ENCODE measurements around the gene ASIC1.
"Not testable (repeated sequence)": the region's sequence is repeated elsewhere in the genome, so short reads cannot be mapped to it uniquely, and the experiment has no call there.

ASIC1 gene

DNA sequence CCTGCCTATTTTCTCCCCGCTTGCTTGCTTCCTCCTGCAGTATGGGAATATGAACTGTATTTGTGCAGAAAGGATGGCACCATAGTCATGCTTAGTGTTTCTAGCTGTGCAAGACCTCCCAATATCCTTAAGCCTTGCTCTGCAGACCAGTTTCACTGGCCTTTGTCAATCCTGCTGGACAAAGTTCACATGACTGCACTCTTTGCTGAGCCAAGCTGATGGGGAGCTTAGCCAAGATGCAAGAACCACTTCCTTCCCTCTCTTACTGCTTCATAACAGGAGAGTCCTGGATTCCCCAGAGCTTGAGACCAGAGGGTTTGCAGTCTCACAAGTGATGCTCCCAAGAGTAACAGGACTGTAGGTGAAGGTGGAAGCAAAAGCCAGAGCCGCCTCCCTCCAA is 3.8 kb downstream of the ASIC1 start:
- DNase-seq (ENCODE audit: low read depth, low spot score): no peak

DNA sequence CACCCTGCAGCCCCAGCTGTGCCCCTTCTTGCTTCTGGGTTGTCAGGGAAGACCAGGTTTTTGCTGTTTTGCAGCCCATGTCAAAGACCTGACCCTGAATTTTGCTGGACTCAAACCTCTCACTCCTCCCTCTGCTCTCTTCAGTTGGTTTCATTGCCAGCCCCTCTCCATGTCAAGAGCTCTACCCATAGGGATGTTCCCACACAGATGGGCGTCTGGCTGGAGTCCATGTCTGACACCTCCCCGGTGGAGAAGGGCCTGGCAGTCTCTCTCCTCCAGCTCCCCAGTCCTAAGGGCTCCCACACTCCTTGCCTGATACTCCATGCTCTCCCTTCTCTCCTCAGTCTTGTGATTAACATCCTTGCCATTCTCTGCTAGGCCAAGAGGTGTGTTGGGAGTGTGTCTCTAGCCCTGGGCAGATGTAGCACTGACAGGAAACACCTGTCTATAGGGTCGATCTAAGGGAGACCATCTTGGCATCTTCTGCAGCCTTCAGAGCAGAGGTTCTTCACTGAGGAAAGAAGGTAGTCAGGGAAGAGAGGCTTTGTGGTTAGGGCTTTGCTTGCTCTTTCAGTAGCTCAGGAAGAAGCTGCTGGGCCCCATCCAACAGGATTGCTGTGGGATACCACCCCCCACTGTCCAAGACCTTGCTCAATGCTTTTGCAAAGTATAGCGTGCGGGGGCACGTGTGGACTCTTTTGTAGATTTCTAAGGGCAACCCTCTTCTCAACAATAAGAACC is 4.7 kb downstream of the ASIC1 start:
- no peak for DNase-seq (ENCODE audit: low read depth, low spot score)

DNA sequence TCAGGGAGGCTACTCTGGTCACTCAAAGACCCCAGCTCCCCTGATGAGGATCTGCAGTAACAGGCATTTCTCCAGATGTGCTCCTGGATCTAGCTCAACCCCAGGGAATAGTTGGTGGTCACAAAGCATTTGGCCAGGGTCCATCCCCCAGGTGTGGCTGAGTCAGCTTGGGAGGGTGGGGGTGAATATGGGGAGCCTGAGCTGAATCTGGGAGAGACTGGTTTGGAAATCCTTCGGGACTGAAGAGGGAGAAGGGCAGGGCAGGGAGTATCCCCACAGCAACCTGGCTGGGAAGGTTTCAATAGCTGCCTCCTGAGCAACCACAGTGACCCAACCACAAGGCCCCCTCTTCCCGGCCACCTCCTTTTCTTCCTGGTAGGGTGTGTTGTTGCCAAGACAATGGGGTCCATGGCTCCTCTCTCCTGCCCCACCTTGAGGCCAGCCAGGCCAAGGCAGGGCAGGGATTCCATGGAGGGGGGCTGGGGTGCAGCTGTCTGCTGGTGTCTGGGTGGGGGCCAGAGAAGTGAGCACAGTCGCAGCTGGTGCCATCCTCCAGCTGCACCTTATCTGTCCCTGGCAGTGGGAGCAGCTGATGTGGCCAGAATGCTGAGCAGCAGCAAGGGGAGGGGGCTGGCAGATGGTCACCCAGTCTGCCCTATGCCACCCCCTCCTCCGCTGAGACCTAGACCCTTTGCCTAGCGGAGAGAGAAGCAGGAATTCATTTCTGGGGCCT is 5.5 kb downstream of the ASIC1 start:
- DNase-seq (ENCODE audit: low read depth, low spot score): no peak

DNA sequence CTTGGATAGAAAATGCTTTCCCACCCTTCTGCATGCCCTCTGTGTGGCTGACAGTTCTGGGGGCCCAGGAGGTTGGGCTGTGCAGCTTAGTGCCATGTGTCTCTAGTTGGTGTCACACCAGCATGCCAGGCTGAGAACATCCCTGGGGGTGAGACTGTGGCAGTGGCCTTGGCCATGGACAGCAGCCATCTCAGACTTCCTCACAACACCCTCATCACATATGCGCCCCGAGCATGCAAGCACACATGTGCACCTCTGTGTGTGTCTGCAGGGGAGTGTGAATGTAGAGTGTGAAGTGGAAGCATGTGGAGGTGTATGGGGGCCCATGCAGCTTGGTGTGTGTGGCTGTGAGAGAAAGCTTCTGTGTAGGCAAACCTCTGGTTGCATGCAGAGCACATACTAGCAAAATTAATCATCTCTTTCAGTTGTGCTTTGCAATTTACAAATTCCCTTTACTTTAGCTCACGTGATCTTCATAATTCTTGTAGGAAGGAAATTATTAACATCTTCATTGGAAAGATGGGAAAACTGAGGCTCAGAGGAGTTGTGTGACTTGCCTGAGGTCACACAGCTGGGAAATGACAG is 8.4 kb downstream of the ASIC1 start:
- DNase-seq (ENCODE audit: low read depth, low spot score): no peak

DNA sequence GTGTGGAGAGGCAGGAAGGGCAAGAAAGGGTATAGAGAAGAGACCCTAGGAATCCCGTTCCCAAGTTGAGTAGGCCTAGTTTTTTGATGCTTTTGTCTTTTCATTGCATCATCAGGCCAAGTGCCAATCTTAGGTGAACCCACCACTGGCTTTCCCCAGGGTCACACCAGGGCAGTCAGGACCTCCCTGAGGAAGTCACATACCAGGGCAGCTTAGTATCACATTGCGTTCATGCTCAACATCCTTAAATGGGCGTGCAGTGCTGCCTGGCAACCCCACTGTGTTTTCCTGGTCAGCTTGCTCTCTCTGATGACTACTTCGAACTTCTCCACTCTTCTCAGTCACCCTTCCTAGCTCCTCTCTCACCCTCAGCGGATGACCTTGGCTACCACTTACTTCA is 9.0 kb downstream of the ASIC1 start:
- no peak for DNase-seq (ENCODE audit: low read depth, low spot score)

DNA sequence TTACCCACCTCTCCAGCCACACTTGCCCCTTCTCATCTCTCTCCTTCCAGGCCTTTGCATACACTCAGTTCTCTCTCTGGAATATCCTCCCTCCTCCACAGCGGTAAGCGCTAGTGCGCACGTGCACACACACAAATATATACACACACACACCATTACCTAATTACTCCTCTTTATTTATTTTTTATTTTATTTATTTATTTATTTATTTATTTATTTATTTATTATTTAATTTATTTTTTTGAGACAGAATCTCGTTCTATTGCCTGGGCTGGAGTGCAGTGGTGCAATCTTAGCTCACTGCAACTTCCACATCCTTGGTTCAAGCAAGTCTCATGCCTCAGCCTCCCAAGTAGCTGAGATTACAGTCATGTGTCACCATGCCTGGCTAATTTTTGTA is 11.7 kb downstream of the ASIC1 start:
- no peak for DNase-seq (ENCODE audit: low read depth, low spot score)

DNA sequence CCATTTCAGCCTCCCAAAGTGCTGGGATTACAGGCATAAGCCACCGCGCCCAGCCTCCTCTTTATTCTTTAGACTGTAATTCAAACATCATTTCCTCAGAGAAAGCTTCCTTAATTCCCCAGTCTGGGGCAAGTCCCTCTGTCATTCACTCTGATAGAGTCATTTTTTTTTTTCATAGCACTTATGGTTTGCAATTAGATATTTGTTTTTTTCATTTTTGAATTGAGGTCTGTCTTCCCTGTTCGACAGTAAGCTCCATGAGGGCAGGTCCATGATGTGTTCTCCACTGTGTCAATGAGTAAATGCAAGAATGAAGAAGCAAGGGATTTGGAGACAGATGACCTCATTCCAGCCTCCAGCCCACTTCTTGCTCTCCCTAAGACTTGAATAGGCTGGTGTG is 12.1 kb downstream of the ASIC1 start:
- DNase-seq (ENCODE audit: low read depth, low spot score): no peak

DNA sequence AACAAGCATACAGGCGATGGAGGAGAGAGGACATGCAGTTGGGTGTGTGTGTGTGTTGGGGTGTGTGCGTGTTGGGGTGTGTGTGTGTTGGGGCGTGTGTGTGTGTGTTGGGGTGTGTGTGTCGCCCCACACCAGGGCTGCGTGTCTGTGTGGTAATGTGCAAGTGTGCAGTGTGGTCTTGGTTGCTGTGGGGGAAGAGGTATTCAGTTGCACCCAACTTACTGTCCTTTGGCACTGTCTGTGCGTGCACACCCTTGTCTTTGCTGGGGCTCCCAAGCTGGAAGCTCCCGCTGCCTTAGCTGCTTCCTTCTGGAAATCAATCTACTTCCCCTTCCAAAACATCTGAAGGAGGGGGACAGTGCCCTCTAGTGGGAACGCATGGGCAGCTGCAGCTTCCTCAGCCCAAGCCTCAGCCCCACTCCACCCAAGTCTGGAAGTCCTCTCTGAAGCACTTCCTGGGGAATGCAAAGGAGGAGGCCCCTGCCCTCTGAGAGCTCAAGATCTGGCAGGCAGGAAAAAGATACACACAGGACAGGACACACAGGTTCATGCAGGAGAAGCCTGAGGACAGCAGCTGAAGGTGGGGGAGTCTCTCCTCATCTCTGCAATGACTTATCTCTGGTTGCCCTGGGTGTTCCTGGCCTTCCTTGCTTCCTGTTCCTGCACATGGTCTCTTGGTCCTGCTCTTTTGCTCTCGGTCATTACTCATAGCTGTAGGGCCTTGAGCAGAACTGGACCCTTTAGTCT is 13.1 kb downstream of the ASIC1 start:
- DNase-seq (ENCODE audit: low read depth, low spot score): peak; percentile 52

DNA sequence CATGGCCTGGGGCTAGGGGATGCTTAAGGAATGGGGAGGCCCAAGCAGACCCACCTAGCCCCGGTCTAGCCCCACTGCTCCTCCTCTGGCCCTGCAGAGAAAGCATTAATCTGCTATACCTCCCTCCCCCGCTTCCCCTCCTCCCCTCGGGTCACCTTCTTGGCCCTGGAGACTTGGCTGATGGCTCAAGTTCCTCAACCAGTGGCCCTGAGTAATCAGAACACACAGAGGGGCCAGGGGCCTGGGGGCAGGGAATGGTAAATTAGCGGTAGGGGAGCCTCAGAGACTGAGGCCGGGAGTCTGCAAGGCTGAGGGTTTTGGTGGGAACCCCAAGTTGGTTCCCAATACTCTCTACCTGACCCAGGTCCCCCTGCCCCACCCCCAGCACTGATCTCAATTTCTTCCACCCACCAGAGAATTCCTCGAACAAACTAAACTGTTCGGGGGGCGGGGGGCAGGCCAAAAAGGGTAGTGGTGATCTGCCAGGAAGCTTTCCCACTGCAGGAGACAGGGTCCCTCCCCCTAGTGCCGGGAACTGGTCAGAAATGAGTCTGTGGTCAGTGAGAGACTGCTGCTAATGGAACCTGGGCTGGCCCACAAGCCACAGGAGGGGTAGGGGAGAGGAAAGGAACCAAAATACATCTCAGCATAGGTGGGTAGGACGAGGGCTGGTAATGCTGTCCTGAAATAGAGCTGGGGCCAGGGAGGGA is 15.0 kb downstream of the ASIC1 start:
- DNase-seq (ENCODE audit: low read depth, low spot score): no peak

DNA sequence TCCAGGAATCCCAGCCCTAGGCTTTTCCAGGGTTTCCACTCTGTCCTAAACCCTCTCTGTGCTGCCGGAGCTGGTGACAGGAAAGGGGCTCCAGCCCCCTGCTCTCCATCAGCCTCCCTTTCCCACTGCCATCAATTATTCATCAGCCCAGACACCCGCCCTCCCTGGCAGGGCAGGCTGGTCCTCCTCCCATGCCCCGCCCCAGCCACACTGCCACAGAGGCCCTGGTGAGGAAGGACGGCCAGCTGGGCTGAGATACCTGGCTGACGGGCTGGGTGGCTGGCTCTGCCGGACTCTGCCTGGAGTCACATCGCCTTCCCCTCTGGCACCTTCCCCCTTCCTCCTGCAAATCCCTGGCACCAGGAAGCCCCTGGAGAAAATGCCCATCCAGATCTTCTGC is 15.8 kb downstream of the ASIC1 start:
- no peak for DNase-seq (ENCODE audit: low read depth, low spot score)

DNA sequence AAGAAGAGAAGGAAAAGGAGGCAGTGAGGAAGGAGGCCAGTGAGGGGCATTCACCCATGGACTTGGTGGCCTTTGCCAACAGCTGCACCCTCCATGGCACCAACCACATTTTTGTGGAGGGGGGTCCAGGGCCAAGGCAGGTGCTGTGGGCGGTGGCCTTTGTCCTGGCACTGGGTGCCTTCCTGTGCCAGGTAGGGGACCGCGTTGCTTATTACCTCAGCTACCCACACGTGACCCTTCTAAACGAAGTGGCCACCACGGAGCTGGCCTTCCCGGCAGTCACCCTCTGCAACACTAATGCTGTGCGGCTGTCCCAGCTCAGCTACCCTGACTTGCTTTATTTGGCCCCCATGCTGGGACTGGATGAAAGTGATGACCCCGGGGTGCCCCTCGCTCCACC is 16.3 kb downstream of the ASIC1 start:
- no peak for DNase-seq (ENCODE audit: low read depth, low spot score)

DNA sequence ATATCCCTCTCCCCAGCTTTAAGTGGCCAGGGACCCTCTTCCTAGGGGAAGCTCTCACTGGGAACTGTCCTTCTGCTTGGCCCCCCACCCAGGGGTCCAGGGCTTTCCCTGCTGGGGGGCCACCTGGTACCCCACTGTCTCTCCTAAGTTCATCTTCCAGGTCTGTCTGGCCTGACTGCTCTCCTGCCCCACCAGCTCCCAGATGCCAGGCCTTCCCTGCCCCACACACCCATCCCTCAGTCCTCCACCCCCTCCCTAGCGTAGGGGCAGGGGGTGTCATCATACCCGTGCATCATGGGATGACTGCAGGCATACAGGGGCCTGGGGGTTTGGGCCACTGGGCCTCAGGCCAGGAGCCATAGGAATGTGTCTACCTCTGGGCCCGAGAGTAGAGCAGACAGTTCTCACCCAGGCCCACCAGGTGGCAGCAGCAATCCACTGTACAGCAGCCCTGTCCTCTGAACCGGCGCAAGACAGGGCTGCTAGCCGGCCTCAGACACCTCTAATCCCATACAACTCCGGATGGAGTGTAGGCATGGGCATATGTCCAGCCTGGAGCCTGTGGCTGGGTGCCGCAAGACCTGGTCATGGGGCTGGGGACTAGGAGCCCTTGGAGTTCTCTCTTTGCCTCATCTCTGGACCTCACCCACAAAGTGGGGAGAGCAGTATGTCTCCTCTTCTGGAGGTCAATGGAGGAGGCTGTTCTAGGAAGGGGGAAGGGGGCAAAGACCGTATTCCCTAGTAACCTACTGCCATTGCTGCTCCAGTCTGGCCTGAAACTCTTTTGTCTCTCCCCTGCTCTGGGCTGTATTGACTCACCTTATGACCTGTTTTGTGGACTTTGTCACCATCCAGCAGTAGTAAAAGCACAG is 17.8 kb downstream of the ASIC1 start:
- DNase-seq (ENCODE audit: low read depth, low spot score): no peak

DNA sequence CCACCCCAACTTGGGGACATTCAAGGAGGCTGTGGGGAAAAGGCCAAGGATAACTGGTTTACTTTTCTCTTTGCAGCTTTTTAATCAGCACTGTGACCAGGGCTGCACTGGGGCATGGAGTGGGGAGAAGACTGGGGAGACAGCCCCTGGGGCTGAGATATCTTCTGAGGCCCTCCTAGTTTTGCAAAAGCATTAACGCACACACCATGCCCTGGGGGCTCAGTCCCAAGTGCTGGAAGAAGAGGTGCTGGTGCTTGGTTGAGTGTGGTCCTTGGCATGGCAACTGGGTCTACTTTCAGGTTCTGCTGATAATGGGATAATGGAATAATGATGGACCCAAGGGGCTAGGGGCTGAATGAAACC is 18.4 kb downstream of the ASIC1 start:
- DNase-seq (ENCODE audit: low read depth, low spot score): no peak

DNA sequence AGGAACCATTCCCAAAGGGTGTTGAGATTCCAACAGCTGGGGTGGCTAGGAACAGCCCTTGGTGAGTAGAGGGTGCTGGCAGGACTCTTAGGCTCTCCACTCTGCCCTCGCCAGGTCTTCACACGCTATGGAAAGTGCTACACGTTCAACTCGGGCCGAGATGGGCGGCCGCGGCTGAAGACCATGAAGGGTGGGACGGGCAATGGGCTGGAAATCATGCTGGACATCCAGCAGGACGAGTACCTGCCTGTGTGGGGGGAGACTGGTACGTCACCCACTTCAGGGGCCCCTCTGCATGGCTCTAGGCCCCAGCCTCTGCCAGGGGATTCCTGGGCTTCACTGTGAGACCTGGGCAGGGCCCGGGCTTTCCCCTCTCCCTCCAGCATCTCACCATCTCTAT is 19.7 kb downstream of the ASIC1 start:
- no peak for DNase-seq (ENCODE audit: low read depth, low spot score)

DNA sequence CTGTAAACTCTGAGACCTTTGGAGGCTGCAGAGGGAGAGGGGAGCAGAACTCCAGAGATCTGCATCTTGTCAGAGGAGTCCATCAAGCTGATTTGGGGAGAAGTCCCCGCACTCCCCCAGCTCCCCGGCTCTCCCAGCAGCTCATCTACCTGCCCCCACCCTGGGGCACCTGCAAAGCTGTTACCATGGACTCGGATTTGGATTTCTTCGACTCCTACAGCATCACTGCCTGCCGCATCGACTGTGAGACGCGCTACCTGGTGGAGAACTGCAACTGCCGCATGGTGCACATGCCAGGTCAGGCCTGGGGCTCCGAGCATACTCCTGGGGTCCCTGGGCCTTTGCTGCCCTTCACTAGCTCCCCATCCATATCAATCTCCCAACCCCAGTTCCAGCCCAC is 20.9 kb downstream of the ASIC1 start:
- DNase-seq (ENCODE audit: low read depth, low spot score): no peak

DNA sequence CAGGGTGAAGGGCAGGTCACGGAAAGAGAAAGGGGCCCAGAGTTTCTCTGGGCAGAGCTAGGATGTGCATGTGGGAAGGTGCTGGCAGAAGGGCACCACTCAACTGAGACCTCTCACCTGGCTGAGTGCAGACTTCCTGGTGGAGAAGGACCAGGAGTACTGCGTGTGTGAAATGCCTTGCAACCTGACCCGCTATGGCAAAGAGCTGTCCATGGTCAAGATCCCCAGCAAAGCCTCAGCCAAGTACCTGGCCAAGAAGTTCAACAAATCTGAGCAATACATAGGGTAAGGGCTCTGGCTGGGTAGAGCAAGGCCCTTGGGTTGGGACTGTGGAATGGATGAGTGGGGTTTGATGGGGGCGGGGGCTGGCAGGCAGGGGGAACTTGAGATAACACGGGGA is 22.4 kb downstream of the ASIC1 start:
- DNase-seq (ENCODE audit: low read depth, low spot score): no peak

DNA sequence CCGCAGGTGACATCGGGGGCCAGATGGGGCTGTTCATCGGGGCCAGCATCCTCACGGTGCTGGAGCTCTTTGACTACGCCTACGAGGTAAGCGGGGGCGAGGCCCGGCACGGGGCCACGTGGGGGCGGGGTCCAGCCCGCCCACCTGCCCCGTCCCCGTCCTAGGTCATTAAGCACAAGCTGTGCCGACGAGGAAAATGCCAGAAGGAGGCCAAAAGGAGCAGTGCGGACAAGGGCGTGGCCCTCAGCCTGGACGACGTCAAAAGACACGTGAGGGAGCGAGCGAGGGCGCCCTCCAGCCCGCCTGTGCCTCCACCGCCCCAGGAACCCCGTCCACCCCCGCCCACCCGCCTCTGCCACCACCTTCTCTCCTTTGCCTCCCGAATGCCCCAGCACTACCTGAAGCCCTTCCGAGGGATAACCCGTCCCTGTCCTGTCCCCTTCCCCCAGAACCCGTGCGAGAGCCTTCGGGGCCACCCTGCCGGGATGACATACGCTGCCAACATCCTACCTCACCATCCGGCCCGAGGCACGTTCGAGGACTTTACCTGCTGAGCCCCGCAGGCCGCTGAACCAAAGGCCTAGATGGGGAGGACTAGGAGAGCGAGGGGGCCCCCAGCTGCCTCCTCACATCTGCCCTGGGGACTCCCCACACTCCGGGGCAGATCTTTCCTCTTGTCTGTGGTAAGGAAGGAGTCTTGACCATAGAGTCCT is 23.9 kb downstream of the ASIC1 start:
- no peak for DNase-seq (ENCODE audit: low read depth, low spot score)

DNA sequence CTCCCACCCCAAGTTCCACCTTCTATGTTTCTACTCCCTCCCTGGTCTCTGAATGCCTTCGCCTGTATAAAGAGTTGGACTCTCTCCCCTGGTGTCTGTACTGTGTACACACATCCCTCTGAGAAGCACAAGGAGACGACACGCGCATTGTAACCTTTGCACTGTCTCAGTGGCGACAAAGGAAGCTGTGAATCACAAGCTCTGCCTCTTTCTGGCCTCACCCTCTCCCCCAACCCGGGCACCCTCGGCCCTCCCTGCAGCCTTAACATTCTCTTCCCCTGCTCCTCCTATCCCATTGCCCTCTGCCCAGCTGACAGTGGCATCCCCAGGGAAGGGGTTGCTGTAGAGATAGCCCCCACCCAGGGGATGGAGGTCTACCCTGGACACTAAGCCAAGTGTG is 25.2 kb downstream of the ASIC1 start:
- DNase-seq (ENCODE audit: low read depth, low spot score): no peak

DNA sequence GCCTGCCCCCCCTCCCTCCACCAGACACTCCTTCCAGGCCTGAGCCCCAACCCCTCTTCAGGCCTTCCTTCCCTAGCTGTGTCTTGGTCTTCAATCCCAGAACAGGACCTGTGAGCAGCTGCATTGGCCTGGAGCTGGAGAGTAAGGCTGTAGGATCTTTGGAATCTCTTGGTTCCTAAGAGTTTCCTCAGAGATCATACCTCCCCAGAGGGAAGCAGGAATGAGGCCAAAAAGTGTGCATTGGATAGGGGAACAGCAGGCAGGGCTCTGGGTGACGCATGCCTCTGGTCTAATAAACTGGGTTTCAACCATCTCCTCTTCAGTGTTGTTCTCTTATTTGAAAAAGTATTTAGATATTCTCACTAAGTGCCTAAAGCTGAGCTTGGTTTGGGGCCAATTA is 25.9 kb downstream of the ASIC1 start:
- no peak for DNase-seq (ENCODE audit: low read depth, low spot score)

DNA sequence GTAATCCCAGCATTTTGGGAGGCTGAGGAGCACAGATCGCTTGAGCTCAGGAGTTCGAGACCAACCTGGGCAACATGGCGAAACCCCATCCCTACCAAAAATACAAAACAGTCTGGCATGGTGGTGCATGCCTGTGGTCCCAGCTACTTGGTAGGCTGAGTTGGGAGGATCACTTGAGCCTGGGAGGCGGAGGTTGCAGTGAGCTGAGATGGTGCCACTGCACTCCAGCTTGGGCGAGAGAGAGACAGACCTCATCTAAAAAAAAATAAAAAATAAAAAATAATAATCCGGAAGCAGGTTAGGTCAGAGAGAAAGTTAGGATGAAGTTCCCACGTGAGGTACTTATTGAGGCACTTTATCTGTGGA is 27.0 kb downstream of the ASIC1 start:
- not testable (repeated sequence) for DNase-seq (ENCODE audit: low read depth, low spot score)
